HG02970 (cell line): ENCODE data around the gene CDH6.
"Not testable (repeated sequence)": the region's sequence is repeated elsewhere in the genome, so short reads cannot be mapped to it uniquely, and the experiment has no call there.

ENCODE experiments used
- ATAC-seq: cut with Tn5 transposase; IDR thresholded peaks from one replicate; pipeline ENCODE4 v1.9.1; 2021; ENCODE audit warnings: mild to moderate bottlenecking, moderate library complexity, moderate number of reproducible peaks; ENCODE audit not compliant: unreplicated experiment, low FRiP score

CDH6 gene

GRCh38 chr5:31319335-31319734 lies 125.8 kb downstream of the CDH6 start:
- ATAC-seq, result no peak

DNA sequence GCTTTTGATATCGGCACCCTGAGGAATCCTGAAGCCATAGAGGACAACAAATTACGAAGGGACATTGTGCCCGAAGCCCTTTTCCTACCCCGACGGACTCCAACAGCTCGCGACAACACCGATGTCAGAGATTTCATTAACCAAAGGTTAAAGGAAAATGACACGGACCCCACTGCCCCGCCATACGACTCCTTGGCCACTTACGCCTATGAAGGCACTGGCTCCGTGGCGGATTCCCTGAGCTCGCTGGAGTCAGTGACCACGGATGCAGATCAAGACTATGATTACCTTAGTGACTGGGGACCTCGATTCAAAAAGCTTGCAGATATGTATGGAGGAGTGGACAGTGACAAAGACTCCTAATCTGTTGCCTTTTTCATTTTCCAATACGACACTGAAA lies 129.5 kb downstream of the CDH6 start:
- no peak for ATAC-seq

DNA sequence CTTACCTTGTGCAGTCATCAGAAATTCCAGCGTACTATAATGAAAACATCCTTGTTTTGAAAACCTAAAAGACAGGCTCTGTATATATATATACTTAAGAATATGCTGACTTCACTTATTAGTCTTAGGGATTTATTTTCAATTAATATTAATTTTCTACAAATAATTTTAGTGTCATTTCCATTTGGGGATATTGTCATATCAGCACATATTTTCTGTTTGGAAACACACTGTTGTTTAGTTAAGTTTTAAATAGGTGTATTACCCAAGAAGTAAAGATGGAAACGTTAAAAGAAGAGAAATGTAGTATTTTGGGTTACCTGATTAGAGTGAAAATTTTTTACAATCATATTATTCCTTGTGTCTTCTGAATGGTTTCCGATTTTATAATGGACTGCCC lies 131.4 kb downstream of the CDH6 start:
- ATAC-seq, result no peak

- no peak for ATAC-seq
These were observed 134.7 kb downstream of the CDH6 start for GRCh38 chr5:31328040-31328733.

GRCh38 chr5:31329715-31330114 lies 136.2 kb downstream of the CDH6 start:
- no peak for ATAC-seq

GRCh38 chr5:31332160-31332559 lies 138.7 kb downstream of the CDH6 start:
- ATAC-seq, result no peak

DNA sequence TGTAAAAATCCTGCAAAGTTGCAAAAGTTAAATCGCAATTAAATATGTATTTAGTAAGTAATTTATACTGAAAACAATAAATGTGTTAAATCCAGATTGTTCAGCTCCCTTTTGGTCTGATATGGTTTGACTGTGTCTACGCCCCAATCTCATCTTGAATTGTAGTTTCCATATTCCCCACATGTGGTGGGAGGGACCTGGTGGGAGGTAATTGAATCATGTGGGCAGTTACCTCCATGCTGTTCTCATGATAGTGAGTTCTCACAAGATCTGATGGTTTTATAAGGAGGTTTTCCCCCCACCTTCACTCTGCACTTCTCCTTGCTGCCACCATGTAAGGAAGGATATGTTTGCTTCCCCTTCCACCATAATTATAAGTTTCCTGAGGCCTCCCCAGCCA lies 140.0 kb downstream of the CDH6 start:
- ATAC-seq, result no peak

GRCh38 chr5:31334061-31334860 lies 140.8 kb downstream of the CDH6 start:
- no peak for ATAC-seq

DNA sequence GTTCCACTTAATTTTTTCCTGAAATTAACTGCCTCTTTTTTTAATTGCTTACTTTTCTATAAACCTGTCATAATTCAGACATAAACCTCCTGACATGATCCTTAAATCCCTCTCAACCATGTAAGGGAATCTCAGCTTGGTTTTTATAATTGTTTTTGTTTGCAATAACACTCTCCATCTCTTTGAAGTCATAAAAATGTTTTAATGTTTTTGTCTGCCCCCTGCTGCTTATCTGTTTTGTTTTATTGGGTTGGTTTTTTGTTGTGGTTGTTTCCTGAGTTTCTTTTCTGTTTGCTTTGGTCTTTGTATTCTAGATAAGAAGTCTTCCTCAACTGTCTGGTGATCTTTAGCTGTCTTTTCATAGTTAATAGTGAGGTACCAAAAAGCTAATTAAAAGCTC lies 142.0 kb downstream of the CDH6 start:
- ATAC-seq, result no peak

- no peak for ATAC-seq
These were observed 150.5 kb downstream of the CDH6 start for GRCh38 chr5:31343946-31344345.

DNA sequence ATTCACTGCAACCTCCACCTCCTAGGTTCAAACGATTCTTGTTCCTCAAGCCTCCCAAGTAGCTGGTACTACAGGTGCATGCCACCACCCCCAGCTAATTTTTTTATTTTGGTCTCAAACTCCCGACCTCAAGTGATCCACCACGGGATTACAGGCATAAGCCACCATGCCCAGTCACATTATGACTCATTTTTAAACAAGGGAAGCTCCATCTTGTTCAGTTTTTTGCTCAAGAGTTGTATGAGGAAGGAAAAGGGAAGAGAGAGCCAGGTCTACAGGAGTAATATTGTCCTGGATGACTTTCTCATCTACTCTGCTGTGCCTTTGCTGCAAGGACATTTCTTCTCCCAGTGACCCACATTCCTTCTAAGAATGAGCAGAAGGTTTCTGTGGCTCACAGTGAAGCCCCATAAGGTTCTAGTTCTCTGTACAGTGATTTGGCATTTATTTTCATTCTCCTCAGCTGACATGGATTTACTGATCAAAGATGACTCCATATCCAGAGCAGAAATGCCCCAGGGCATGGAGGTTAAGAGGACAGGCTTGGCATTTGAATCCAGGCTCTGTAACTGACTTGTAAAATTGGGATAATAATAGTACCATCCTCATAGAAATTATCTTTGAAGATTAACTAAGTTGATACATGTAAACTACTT lies 153.5 kb downstream of the CDH6 start:
- no peak for ATAC-seq

DNA sequence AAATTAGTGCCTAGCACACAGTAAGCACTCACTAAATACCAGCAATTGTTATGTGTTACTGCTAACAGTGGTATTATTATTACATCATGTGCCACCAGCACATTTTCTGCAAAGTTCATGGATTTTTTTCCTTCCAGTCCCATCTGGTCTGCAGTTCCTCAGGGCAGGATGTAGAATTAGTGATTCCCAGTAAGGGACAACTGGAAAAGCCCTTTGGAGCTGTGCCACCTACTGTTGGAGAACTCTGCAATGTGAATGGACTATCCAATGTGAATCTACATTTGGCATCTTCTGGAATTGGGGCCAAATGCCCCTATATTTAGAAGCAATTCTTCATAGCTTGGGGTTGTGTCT lies 154.0 kb downstream of the CDH6 start:
- no peak for ATAC-seq

DNA sequence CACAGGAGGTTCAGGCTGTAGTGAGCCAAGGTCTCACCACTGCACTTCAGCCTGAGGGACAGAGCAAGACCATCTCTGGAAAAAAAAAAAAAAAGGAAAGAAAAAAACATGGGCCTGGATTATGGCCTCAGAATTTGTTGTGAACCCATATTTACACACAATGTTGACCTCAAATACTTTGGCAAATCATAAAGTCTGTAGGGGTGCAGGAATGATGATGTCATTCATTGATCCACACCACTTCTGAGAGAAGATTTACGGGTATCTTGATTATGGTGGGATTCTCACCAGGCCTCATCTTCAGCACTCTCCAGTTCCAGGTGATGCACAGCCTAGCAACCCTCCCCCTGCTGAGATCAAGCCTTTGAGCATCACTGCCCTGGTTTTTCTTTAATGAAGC lies 156.9 kb downstream of the CDH6 start:
- no peak for ATAC-seq

- no peak for ATAC-seq
These were observed 161.9 kb downstream of the CDH6 start for GRCh38 chr5:31355337-31355736.

DNA sequence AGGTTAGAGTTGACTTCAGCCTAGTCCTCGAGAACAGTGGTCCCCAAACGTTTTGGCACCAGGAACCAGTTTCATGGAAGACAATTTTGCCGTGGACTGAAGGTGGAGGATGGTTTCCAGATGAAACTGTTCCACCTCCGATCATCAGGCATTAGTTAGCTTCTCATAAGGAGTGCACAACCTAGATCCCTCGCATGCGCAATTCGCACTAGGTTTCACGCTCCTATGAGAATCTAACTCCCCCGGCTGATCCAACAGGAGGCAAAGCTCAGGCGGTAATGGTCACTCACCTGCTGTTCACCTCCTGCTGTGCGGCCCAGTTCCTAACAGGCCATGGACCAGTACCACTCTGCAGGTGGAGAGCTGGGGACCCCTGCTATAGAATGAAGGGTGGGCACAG lies 163.6 kb downstream of the CDH6 start:
- no peak for ATAC-seq

DNA sequence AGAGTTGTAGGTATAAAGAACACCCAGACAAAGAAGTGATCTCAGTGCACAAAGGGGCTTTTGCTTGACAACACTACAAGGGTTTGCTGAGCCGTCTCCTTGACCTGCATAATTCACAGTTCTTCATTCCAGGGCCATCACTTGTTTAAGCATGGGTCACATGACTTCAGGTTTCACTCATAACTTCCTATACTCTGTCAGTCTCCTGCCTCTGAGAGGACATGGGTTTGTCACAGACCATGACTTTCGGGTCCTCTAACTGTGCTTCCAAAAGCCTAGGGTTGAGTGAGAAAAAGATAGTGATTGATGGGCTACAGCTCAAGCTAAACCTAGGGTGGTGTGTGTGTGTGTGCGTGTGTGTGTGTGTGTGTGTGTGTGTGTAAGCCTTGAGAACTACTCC lies 166.4 kb downstream of the CDH6 start:
- ATAC-seq, result no peak

GRCh38 chr5:31361234-31361633 lies 167.7 kb downstream of the CDH6 start:
- no peak for ATAC-seq

DNA sequence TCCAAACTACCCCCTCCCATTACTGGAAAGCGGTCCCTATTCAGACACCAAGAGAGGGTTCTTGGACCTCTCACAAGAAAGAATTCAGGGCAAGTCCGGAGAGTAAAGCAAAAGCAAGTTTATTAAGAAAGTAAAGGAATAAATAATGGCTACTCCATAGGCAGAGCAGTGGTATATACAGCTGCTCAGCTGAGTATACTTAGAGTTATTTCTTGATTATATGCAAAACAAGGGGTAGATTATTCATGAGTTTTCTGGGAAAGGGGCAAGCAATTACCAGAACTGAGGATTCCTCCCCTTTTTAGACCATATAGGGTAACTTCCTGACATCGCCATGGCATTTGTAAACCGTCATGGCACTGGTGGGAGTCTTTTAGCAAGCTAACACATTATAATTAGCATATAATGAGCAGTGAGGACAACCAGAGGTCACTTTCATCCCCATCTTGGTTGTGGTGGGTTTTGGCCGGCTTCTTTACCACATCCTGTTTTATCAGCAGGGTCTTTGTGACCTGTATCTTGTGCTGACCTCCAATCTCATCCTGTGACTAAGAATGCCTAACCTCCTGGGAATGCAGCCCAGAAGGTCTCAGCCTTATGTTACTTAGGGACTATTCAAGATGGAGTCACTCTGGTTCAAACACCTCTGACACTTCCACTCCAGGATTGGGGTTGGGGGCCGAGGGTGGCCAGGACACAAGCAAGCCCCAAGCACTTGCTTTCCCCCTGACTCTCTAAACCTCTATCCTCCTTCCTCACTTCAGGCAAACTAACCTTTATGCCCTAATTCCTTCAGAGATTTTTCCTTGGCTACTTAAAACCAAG lies 168.4 kb downstream of the CDH6 start:
- not testable (repeated sequence) for ATAC-seq

DNA sequence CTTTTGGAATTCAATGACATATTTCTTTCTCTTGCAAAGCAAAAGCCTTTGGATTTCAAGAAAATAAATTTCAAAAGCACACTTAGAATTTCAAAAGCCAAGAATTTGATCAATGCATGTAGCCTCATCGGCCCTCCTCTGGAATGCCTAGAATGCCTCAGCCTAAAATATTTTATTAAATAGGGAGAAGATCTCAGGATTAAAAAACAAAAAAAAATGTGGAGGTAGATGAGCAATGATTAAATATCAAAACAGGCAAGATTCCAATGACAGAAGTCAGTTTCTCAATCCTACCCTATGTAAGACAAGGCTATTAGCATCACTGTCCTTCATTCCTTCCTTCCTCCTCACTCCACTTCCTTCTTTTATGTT lies 169.0 kb downstream of the CDH6 start:
- ATAC-seq, result no peak

GRCh38 chr5:31362931-31363568 lies 169.6 kb downstream of the CDH6 start:
- no peak for ATAC-seq
